ENCODE measurements around the gene TSPAN3. TPM values are rescaled to one million over a fixed set of nuclear protein-coding genes. Genes with fewer than 3 reads are reported as not detected.

Gene TSPAN3
- total and polyA plus RNA-seq, 4 donors, result 339 to 494 (median 450) TPM

DNA sequence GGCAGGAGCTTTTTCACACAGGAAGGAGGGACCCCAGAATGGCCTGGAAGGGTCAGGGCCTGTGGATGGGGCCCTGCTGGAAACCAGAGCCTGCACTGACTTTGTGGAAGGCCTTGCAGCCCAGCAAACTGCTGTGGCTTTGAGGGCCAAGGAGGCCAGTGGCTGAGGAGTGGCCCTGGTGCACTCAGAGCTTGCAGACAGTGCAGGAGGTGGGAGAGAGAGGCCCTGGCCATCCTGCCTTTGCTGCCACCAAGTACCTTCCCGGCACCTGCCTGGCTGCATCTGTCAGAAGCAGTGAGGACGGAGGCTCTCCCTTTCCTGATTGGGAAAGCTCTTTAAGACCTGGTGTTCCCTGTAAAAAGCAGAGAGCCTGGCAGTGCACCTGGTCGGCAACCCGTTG lies 69.6 kb downstream of the TSPAN3 start:
- no peak for ATAC-seq (ENCODE audit: insufficient read depth, low FRiP score)
- Histone ChIP-seq H3K27me3 (ENCODE audit: control insufficient read depth in 3 of 3, insufficient read depth in 3 of 3, low read length in 2 of 3) (no peaks in the 10 kb centered on the region), H3K9ac (ENCODE audit: insufficient read depth in 1 of 2, low read length in 2 of 2) (no peak overlapping the region), H3K36me3 (ENCODE audit: control insufficient read depth in 4 of 4, insufficient read depth in 4 of 4, low read length in 4 of 4) (no peaks in the 10 kb centered on the region), H3K4me3 (no peak overlapping the region), H3K9me3 (ENCODE audit: control insufficient read depth in 4 of 4, insufficient read depth in 3 of 4, low read length in 3 of 4) (no peaks in the 10 kb centered on the region), H3K4me1 (ENCODE audit: control insufficient read depth in 5 of 5, insufficient read depth in 5 of 5, low read length in 5 of 5) (peaks cover 0 to 6% (median 0%) of the 10 kb centered on the region in 5 donors), H3K27ac (ENCODE audit: low read depth in 1 of 2, low read length in 1 of 2) (no peak overlapping the region)
- TF ChIP-seq, protein P1, sequence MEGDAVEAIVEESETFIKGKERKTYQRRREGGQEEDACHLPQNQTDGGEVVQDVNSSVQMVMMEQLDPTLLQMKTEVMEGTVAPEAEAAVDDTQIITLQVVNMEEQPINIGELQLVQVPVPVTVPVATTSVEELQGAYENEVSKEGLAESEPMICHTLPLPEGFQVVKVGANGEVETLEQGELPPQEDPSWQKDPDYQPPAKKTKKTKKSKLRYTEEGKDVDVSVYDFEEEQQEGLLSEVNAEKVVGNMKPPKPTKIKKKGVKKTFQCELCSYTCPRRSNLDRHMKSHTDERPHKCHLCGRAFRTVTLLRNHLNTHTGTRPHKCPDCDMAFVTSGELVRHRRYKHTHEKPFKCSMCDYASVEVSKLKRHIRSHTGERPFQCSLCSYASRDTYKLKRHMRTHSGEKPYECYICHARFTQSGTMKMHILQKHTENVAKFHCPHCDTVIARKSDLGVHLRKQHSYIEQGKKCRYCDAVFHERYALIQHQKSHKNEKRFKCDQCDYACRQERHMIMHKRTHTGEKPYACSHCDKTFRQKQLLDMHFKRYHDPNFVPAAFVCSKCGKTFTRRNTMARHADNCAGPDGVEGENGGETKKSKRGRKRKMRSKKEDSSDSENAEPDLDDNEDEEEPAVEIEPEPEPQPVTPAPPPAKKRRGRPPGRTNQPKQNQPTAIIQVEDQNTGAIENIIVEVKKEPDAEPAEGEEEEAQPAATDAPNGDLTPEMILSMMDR (IDR thresholded peaks at IDR 0.05; ENCODE audit: control extremely low read depth, extremely low read depth), result no peak
- 48 to 71% methylated on average over 4 of the region's 4 CpGs for WGBS, 2 donors
- DNase-seq, result no peak

DNA sequence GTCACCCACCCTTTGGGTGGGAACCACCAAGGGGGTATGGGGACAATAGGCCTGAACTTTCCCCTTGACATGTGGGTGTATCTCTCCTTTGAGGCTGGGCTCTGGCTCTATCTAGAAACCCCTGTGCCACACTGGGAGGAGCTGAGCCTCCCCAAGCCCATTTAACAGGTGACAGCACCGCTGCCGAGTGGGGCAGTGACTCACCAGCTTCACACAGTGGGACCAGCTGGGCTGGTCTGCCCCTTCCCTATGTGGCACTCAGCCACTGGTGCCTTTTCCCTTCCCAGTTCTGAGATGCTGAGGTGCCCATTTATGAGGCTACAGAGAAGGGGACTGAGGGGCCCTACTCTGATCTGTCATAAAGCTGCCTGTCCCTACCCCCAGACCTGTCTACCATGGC lies 70.9 kb downstream of the TSPAN3 start:
- Histone ChIP-seq H3K4me1 (ENCODE audit: control insufficient read depth in 5 of 5, insufficient read depth in 5 of 5, low read length in 5 of 5) (peaks cover 0 to 19% (median 0%) of the 10 kb centered on the region in 5 donors), H3K9me3 (ENCODE audit: control insufficient read depth in 4 of 4, insufficient read depth in 3 of 4, low read length in 3 of 4) (no peaks in the 10 kb centered on the region), H3K9ac (ENCODE audit: insufficient read depth in 1 of 2, low read length in 2 of 2) (no peak overlapping the region), H3K4me3 (no peak overlapping the region), H3K36me3 (ENCODE audit: control insufficient read depth in 4 of 4, insufficient read depth in 4 of 4, low read length in 4 of 4) (no peaks in the 10 kb centered on the region), H3K27ac (ENCODE audit: low read depth in 1 of 2, low read length in 1 of 2) (no peak overlapping the region), H3K27me3 (ENCODE audit: control insufficient read depth in 3 of 3, insufficient read depth in 3 of 3, low read length in 2 of 3) (no peaks in the 10 kb centered on the region)
- 57 to 79% methylated on average over 2 of the region's 2 CpGs for WGBS, 2 donors
- TF ChIP-seq, protein P1 (IDR thresholded peaks at IDR 0.05; ENCODE audit: control extremely low read depth, extremely low read depth), result no peak
- no peak for ATAC-seq (ENCODE audit: insufficient read depth, low FRiP score)
- DNase-seq, result no peak

DNA sequence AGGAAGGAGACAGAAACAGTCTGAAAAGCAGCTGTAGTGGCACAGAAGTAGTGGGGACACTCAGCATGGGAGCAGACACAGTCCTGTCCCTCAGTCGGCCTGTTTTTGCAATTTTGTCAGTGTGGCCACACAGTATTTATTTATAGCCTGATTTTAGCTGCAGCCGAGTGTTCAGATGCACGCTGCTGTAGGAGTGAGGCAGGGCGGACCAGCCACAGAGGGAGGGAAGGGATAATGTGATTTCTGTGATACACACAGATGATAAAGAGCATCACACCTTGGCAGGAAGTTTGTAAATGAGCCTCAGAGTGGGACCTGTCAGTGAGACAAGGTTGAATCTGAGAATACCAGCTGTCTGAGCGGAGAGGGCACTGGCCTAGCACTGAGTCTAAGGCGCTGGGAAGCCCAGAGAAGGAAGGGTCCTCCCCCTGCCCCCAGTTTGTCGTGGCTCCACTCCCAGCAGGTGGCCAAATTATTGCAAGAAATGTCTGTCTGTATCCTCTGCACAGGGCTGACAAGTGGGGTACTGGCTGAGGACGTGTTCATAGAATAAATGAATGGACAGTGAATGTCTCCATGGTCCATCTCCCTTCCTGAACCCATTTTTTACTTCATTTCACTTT lies 72.1 kb downstream of the TSPAN3 start:
- TF ChIP-seq, protein P1 (IDR thresholded peaks at IDR 0.05; ENCODE audit: control extremely low read depth, extremely low read depth), result no peak
- ATAC-seq (ENCODE audit: insufficient read depth, low FRiP score) (no peak), DNase-seq (no peak)
- Histone ChIP-seq H3K4me3 (no peak overlapping the region), H3K27me3 (ENCODE audit: control insufficient read depth in 3 of 3, insufficient read depth in 3 of 3, low read length in 2 of 3) (no peaks in the 10 kb centered on the region), H3K36me3 (ENCODE audit: control insufficient read depth in 4 of 4, insufficient read depth in 4 of 4, low read length in 4 of 4) (no peaks in the 10 kb centered on the region), H3K9me3 (ENCODE audit: control insufficient read depth in 4 of 4, insufficient read depth in 3 of 4, low read length in 3 of 4) (no peaks in the 10 kb centered on the region), H3K4me1 (ENCODE audit: control insufficient read depth in 5 of 5, insufficient read depth in 5 of 5, low read length in 5 of 5) (peaks cover 0 to 20% (median 0%) of the 10 kb centered on the region in 5 donors), H3K9ac (ENCODE audit: insufficient read depth in 1 of 2, low read length in 2 of 2) (no peak overlapping the region), H3K27ac (ENCODE audit: low read depth in 1 of 2, low read length in 1 of 2) (no peak overlapping the region)
- 68 to 72% methylated on average over 8 of the region's 8 CpGs for WGBS, 2 donors

All from lung (tissue), 12 donors.